Parathyroid adenoma (tissue), 2 donors: ENCODE data around the gene JPT2.

Experiments
- H2AFZ ChIP-seq: fragments of 300-600 bp; sonication (generic); one replicate; pipeline ENCODE4 v1.7.0; 2017; ENCODE audit warnings: antibody characterized with exemption, mild to moderate bottlenecking
- H3K27ac ChIP-seq: fragments of 300-600 bp; sonication (generic); one replicate; pipeline ENCODE4 v1.7.0; 2017
- H3K27me3 ChIP-seq: fragments of 300-600 bp; sonication (generic); one replicate; pipeline ENCODE4 v1.7.0; 2017; ENCODE audit warnings: low read length; ENCODE audit not compliant: control insufficient read depth, insufficient read depth
- H3K36me3 ChIP-seq: fragments of 300-600 bp; sonication (generic); one replicate; pipeline ENCODE4 v1.7.0; 2017; ENCODE audit warnings: low read length; ENCODE audit not compliant: control insufficient read depth, insufficient read depth
- H3K4me1 ChIP-seq: fragments of 300-600 bp; sonication (generic); one replicate; pipeline ENCODE4 v1.7.0; 2017; ENCODE audit warnings: control low read depth
- H3K4me2 ChIP-seq: fragments of 300-600 bp; sonication (generic); one replicate; pipeline ENCODE4 v1.7.0; 2017; ENCODE audit warnings: low read length
- H3K4me3 ChIP-seq: fragments of 300-600 bp; sonication (generic); one replicate; pipeline ENCODE4 v1.7.0; 2017; ENCODE audit warnings: low read depth, low read length
- H3K79me2 ChIP-seq: fragments of 300-600 bp; sonication (generic); one replicate; pipeline ENCODE4 v1.7.0; 2017; ENCODE audit warnings: control low read depth
- H3K9ac ChIP-seq: fragments of 300-600 bp; sonication (generic); one replicate; pipeline ENCODE4 v1.7.0; 2017; ENCODE audit warnings: mild to moderate bottlenecking
- H3K9me3 ChIP-seq: fragments of 300-600 bp; sonication (generic); one replicate; pipeline ENCODE4 v1.7.0; 2017; ENCODE audit warnings: low read length; ENCODE audit not compliant: control insufficient read depth
- TF ChIP-seq, protein P1 (sequence below): fragments of 300-600 bp; sonication (generic); IDR thresholded peaks from one replicate; pipeline ENCODE4 v1.7.0; 2017; ENCODE audit warnings: antibody characterized with exemption, mild to moderate bottlenecking
- donor health status: primary hyperparathyroidism.

Gene JPT2

DNA sequence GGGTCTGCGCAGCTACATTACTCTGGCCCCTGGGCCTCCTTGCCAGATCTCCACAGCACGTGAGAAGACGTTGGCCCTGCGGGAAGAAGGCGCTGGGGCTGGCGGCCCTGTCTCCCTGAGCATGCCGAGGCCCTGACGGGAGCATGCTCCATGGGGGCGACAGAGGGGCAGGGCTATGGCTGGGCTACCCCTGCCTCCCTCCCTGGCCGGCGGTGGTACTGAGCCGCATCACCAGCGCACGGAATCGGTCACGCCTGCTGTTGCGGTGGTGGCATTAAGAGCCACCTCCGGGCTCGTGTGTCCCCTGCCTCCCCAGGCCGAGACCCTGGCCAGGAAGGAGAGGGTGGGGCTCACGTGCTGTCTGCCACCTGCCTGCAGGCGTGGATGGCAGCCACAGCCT, 56.0 kb downstream of the JPT2 start:
- no peak overlapping the region for H2AFZ ChIP-seq
- no peak overlapping the region for H3K27ac ChIP-seq

DNA sequence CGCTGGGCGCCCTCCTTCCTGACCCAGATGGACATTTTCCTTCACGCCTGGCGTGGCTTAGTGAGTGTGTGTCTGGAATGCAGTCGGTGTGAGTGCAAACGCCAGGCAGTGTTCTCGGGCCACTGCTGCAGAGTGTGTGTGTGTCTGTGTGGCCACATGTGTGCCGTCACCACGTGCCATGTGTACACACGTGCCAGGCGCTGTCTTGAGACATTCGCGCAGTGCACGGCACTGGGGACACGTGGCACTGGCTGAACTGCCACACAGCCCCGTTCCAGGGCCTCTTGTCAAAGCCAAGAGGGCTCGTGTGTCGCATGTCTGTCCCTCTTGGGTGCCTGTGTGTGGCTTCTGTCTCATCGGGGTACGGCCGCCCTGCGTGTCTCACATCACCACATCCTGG, 56.7 kb downstream of the JPT2 start:
- no peak overlapping the region for H3K27ac ChIP-seq
- peaks cover 27% of the 10 kb centered on the region for H3K79me2 ChIP-seq
- no peaks in the 10 kb centered on the region for H3K36me3 ChIP-seq
- H3K4me3 ChIP-seq: no peak overlapping the region
- H3K27me3 ChIP-seq: no peaks in the 10 kb centered on the region
- H2AFZ ChIP-seq: no peak overlapping the region
- no peak overlapping the region for H3K4me2 ChIP-seq
- TF ChIP-seq, protein P1, sequence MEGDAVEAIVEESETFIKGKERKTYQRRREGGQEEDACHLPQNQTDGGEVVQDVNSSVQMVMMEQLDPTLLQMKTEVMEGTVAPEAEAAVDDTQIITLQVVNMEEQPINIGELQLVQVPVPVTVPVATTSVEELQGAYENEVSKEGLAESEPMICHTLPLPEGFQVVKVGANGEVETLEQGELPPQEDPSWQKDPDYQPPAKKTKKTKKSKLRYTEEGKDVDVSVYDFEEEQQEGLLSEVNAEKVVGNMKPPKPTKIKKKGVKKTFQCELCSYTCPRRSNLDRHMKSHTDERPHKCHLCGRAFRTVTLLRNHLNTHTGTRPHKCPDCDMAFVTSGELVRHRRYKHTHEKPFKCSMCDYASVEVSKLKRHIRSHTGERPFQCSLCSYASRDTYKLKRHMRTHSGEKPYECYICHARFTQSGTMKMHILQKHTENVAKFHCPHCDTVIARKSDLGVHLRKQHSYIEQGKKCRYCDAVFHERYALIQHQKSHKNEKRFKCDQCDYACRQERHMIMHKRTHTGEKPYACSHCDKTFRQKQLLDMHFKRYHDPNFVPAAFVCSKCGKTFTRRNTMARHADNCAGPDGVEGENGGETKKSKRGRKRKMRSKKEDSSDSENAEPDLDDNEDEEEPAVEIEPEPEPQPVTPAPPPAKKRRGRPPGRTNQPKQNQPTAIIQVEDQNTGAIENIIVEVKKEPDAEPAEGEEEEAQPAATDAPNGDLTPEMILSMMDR: no peak
- H3K4me1 ChIP-seq: no peaks in the 10 kb centered on the region
- no peak overlapping the region for H3K9ac ChIP-seq
- H3K9me3 ChIP-seq: no peaks in the 10 kb centered on the region

More for the DNA sequence above, 56.0 kb downstream of the JPT2 start:
- TF ChIP-seq, protein P1: no peak
- Histone ChIP-seq H3K79me2 (peaks cover 30% of the 10 kb centered on the region), H3K4me1 (no peaks in the 10 kb centered on the region), H3K9ac (no peak overlapping the region), H3K4me2 (no peak overlapping the region), H3K27me3 (no peaks in the 10 kb centered on the region), H3K4me3 (no peak overlapping the region), H3K9me3 (no peaks in the 10 kb centered on the region), H3K36me3 (no peaks in the 10 kb centered on the region)

DNA sequence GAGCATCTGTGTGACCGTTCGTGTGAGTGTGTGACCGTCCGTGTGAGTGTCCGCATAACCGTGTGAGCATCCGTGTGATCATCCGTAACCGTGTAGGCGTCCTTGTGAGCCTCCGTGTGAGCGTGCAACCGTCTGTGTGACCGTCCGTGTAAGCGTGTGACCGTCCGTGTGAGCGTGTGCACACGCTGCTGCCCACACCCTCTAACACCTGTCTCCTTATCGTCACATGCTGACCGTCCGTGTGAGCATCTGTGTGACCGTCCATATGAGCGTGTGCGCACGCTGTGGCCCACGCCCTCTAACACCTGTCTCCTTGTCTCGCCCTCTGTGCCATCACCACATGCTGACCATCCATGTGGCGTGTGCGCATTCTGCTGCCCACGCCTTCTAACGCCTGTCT, 62.2 kb downstream of the JPT2 start:
- no peak overlapping the region for H3K27ac ChIP-seq
- TF ChIP-seq, protein P1: no peak
- peaks cover 24% of the 10 kb centered on the region for H3K79me2 ChIP-seq
- no peak overlapping the region for H2AFZ ChIP-seq
- H3K9ac ChIP-seq: no peak overlapping the region
- H3K4me2 ChIP-seq: no peak overlapping the region
- no peaks in the 10 kb centered on the region for H3K36me3 ChIP-seq
- H3K4me1 ChIP-seq: no peaks in the 10 kb centered on the region
- no peaks in the 10 kb centered on the region for H3K9me3 ChIP-seq
- H3K4me3 ChIP-seq: no peak overlapping the region
- H3K27me3 ChIP-seq: no peaks in the 10 kb centered on the region

DNA sequence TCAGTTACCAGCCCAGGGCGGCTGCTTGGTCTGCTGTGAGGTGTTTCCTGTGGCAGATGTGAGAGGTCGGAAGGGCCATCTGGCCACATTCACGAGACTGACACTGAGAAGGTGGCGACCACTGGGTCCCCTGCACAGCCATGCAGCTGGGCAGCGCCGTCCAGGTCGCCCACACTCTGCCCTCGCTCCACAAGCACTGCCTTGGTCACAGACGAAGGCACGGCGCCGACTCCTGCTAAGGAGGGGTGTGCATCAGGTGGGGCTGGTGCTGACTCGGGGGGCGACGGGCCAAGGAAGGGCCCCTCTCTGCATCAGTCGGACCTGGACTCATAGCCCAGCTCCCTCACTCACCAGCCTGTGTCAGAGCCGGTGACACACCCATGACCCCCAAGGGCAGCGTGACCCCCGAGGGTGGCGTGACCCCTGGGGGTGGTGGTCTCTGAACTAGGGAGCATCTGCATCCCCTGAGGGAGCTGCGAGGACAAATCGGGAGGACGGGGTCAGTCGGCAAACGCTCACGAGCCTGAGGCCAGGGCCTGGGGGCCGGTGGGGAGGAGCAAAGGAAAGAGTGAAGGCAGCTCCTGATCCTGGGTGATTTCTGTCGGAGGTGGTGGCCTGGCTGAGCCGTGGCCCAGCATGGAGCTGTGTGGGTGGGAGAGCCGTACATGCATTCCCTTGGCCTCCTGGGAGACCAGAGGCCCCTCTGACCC, 62.9 kb downstream of the JPT2 start:
- H3K4me3 ChIP-seq: no peak overlapping the region
- TF ChIP-seq, protein P1: no peak
- H3K9me3 ChIP-seq: no peaks in the 10 kb centered on the region
- no peak overlapping the region for H3K9ac ChIP-seq
- no peaks in the 10 kb centered on the region for H3K4me1 ChIP-seq
- no peak overlapping the region for H3K27ac ChIP-seq
- peaks cover 21% of the 10 kb centered on the region for H3K79me2 ChIP-seq
- no peaks in the 10 kb centered on the region for H3K36me3 ChIP-seq
- H3K27me3 ChIP-seq: no peaks in the 10 kb centered on the region
- no peak overlapping the region for H3K4me2 ChIP-seq
- H2AFZ ChIP-seq: no peak overlapping the region

DNA sequence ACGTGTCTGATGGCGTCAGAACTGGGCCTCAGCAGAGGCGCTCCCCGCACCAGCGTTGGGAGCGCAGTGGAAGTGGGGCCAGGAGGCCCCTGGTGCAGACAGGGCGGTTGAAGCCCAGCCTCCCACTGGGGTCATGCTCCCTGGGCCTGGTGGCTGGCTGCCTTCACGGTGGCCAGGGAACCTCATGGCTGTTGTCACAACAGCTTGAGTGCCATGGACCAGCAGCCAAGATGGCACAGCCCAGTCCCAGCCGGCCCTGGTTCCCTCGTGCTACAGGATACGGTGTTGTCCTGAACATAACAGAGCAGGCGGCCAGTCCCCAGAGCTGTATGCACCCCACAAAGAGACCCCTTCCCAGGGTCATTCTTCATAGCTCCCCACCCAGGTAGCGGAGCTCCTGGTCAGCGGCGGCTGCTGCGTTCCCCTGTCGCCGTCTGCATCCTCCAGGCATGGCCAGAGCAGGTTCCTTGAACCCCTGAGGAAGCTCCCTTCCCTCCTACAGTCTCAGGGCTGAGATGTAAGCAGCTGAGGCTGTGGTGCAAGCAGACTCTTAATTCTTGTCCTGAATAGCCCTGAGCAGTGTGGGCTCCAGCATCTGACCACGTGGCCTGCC, 63.6 kb downstream of the JPT2 start:
- H3K79me2 ChIP-seq: peaks cover 19% of the 10 kb centered on the region
- no peak overlapping the region for H3K4me2 ChIP-seq
- no peaks in the 10 kb centered on the region for H3K4me1 ChIP-seq
- no peaks in the 10 kb centered on the region for H3K27me3 ChIP-seq
- H3K9ac ChIP-seq: no peak overlapping the region
- H2AFZ ChIP-seq: no peak overlapping the region
- H3K27ac ChIP-seq: no peak overlapping the region
- TF ChIP-seq, protein P1: no peak
- H3K36me3 ChIP-seq: no peaks in the 10 kb centered on the region
- no peak overlapping the region for H3K4me3 ChIP-seq
- H3K9me3 ChIP-seq: no peaks in the 10 kb centered on the region
